Measurements from ENCODE around the gene RCVRN.

The RCVRN gene

DNA sequence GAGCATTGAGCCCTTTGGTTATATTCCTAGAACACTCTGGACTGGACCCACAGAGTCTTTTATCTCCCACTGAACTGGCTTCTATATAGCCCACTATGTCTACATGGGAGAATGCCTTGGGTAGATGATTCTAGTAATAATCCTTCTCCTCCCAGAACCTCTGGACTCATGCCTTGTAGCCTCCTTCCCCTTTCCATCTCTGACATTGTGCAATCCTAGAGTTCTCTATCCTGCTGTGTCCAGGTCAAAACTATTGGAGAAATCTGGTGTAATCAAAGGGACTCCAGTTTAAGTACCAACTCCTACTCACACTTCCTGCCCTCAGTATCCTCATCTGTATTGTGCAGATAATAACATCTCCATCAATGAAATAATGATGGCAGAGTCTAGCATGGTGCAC is 9.1 kb downstream of the RCVRN start:
- Mint-ChIP-seq H3K9me3 (no peaks in the 10 kb centered on the region), H3K4me3 (no peak overlapping the region), H3K36me3 (ENCODE audit: low read depth) (no peaks in the 10 kb centered on the region)

DNA sequence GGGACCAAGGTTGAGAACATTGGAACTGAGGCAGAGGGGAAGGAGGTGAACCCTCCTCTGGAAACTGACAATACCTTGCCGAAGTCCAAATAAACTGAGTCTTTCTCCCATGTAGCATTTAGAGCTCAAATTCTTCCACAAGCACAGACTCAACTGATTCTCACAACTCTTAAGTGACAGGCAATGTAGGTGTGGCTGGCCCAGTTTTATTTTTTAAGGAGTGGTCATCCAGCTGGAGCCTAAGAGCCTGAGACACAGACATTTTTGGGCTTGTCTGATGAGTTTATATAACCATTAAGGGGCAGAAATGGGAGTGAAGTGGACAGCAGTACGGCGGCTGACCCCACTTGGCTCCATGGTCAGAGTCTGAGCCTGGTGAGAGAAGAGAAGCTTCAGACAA is 10.8 kb downstream of the RCVRN start:
- Mint-ChIP-seq H3K36me3 (ENCODE audit: low read depth) (no peaks in the 10 kb centered on the region), H3K9me3 (no peaks in the 10 kb centered on the region), H3K4me1 (ENCODE audit: low read depth) (no peaks in the 10 kb centered on the region), H3K27me3 (peaks cover 3% of the 10 kb centered on the region), H3K4me3 (no peak overlapping the region), H3K27ac (no peak overlapping the region)

More for the DNA sequence above, 9.1 kb downstream of the RCVRN start:
- Mint-ChIP-seq H3K27ac (no peak overlapping the region), H3K4me1 (ENCODE audit: low read depth) (no peaks in the 10 kb centered on the region), H3K27me3 (peaks cover 3% of the 10 kb centered on the region)

- peaks cover 7% of the 10 kb centered on the region for H3K27me3 Mint-ChIP-seq
- no peaks in the 10 kb centered on the region for H3K36me3 Mint-ChIP-seq (ENCODE audit: low read depth)
- no peaks in the 10 kb centered on the region for H3K4me1 Mint-ChIP-seq (ENCODE audit: low read depth)
- no peak overlapping the region for H3K4me3 Mint-ChIP-seq
- no peak overlapping the region for H3K27ac Mint-ChIP-seq
- H3K9me3 Mint-ChIP-seq: no peaks in the 10 kb centered on the region
These were observed 11.6 kb downstream of the RCVRN start for GRCh38 chr17:9893411-9894012.

DNA sequence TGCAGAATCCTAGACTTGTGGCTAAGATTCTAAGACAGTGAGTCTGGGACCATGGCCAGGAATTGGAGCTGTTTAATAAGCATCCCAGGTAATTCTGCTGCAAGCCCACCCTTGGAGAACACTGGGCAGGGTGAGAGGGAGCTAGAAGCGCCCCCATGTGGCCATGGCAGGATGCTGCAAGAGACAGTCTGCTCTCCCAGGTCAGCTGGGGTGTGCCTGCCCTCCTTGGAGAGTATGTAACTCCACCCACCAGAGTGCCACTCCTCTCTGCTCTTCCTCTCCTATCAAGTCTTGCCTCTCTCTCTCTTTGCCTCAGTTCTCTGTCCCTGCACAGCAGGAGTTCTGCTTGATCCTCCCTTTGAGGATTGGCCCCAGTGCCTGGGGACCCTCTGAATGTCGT is 14.9 kb downstream of the RCVRN start:
- Mint-ChIP-seq H3K27me3 (peaks cover 4% of the 10 kb centered on the region), H3K4me1 (ENCODE audit: low read depth) (no peaks in the 10 kb centered on the region), H3K27ac (no peak overlapping the region), H3K9me3 (no peaks in the 10 kb centered on the region), H3K36me3 (ENCODE audit: low read depth) (no peaks in the 10 kb centered on the region), H3K4me3 (no peak overlapping the region)

- Mint-ChIP-seq H3K36me3 (ENCODE audit: low read depth) (no peaks in the 10 kb centered on the region), H3K4me1 (ENCODE audit: low read depth) (no peaks in the 10 kb centered on the region), H3K4me3 (no peak overlapping the region), H3K9me3 (peaks cover 10% of the 10 kb centered on the region), H3K27ac (no peak overlapping the region), H3K27me3 (peaks cover 4% of the 10 kb centered on the region)
These were observed 17.6 kb downstream of the RCVRN start for GRCh38 chr17:9887508-9887907.

GRCh38 chr17:9886141-9886930 is 18.7 kb downstream of the RCVRN start:
- Mint-ChIP-seq H3K9me3 (peaks cover 17% of the 10 kb centered on the region), H3K27ac (no peak overlapping the region), H3K36me3 (ENCODE audit: low read depth) (no peaks in the 10 kb centered on the region), H3K4me1 (ENCODE audit: low read depth) (no peaks in the 10 kb centered on the region), H3K4me3 (no peak overlapping the region), H3K27me3 (peaks cover 4% of the 10 kb centered on the region)

GRCh38 chr17:9883451-9883850 is 21.6 kb downstream of the RCVRN start:
- H3K4me3 Mint-ChIP-seq: no peak overlapping the region
- no peak overlapping the region for H3K27ac Mint-ChIP-seq
- peaks cover 5% of the 10 kb centered on the region for H3K27me3 Mint-ChIP-seq
- no peaks in the 10 kb centered on the region for H3K36me3 Mint-ChIP-seq (ENCODE audit: low read depth)
- H3K9me3 Mint-ChIP-seq: peaks cover 17% of the 10 kb centered on the region
- no peaks in the 10 kb centered on the region for H3K4me1 Mint-ChIP-seq (ENCODE audit: low read depth)

- H3K4me3 Mint-ChIP-seq: no peak overlapping the region
- peaks cover 16% of the 10 kb centered on the region for H3K27me3 Mint-ChIP-seq
- H3K9me3 Mint-ChIP-seq: peaks cover 17% of the 10 kb centered on the region
- no peaks in the 10 kb centered on the region for H3K4me1 Mint-ChIP-seq (ENCODE audit: low read depth)
- H3K36me3 Mint-ChIP-seq (ENCODE audit: low read depth): no peaks in the 10 kb centered on the region
- no peak overlapping the region for H3K27ac Mint-ChIP-seq
These were observed 24.5 kb downstream of the RCVRN start for GRCh38 chr17:9880582-9880999.

DNA sequence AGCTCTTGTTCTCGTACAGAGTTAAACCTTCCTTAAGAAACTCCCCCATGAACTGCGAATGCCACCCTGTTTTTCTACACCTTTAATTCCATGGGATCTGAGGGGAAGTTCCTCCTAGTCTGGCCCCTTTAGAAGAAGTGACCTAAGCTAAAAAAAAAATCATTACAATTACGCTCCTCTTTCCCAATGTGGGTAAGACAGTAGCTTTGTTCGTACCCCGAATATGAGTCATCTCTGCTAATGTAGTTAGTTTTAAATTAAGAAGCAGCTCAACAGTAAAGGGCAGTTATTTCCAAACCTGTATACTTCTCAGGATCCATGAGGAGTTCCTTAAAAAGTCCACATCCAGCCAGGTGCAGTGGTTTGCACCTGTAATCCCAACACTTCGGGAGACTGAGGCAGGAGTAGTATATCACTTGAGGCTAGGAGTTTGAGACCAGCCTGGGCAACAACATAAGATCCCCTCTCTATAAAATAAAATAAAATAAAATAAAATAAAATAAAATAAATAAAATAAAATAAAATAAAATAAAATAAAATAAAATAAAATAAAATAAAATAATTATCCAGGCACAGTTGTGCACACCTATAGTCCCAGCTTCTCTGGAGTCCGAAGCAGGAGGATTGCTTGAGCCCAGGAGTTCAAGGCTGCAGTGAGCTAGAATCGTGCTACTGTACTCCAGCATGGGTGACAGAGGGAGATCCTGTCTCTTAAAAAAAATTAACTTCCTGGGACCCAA is 26.1 kb downstream of the RCVRN start:
- Mint-ChIP-seq H3K36me3 (ENCODE audit: low read depth) (no peaks in the 10 kb centered on the region), H3K4me3 (no peak overlapping the region), H3K27me3 (peaks cover 16% of the 10 kb centered on the region), H3K4me1 (ENCODE audit: low read depth) (no peaks in the 10 kb centered on the region), H3K27ac (no peak overlapping the region), H3K9me3 (peaks cover 13% of the 10 kb centered on the region)

GRCh38 chr17:9878356-9878755 is 26.7 kb downstream of the RCVRN start:
- H3K4me1 Mint-ChIP-seq (ENCODE audit: low read depth): no peaks in the 10 kb centered on the region
- H3K27me3 Mint-ChIP-seq: peaks cover 16% of the 10 kb centered on the region
- H3K36me3 Mint-ChIP-seq (ENCODE audit: low read depth): no peaks in the 10 kb centered on the region
- no peak overlapping the region for H3K27ac Mint-ChIP-seq
- peaks cover 12% of the 10 kb centered on the region for H3K9me3 Mint-ChIP-seq
- H3K4me3 Mint-ChIP-seq: no peak overlapping the region

- no peaks in the 10 kb centered on the region for H3K9me3 Mint-ChIP-seq
- H3K4me1 Mint-ChIP-seq (ENCODE audit: low read depth): no peaks in the 10 kb centered on the region
- H3K36me3 Mint-ChIP-seq (ENCODE audit: low read depth): no peaks in the 10 kb centered on the region
- peaks cover 16% of the 10 kb centered on the region for H3K27me3 Mint-ChIP-seq
- H3K27ac Mint-ChIP-seq: no peak overlapping the region
- no peak overlapping the region for H3K4me3 Mint-ChIP-seq
These were observed 29.6 kb downstream of the RCVRN start for GRCh38 chr17:9875441-9875840.

GRCh38 chr17:9874722-9875121 is 30.3 kb downstream of the RCVRN start:
- Mint-ChIP-seq H3K36me3 (ENCODE audit: low read depth) (no peaks in the 10 kb centered on the region), H3K27me3 (peaks cover 13% of the 10 kb centered on the region), H3K9me3 (no peaks in the 10 kb centered on the region), H3K27ac (no peak overlapping the region), H3K4me3 (no peak overlapping the region), H3K4me1 (ENCODE audit: low read depth) (no peaks in the 10 kb centered on the region)

DNA sequence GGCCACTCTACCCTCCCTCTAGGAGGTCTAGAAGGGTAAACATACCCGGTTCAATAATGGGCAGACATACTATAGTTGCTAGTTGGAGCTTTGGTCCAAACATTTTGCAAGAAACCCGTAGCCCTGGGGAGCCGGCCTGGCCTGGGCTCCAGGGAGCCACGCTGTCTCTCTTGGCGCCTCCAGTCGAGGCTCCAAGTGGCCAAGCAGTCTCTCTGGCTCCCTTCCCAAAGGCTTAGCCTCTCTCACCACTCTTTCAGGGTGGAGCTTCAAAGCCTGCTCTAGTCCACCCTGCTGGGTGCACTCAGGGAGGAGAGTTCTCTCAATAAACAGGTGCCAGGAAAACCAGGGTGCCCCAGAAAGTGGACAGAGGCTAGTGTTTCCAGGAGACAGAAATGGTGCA is 32.2 kb downstream of the RCVRN start:
- H3K27ac Mint-ChIP-seq: no peak overlapping the region
- no peaks in the 10 kb centered on the region for H3K4me1 Mint-ChIP-seq (ENCODE audit: low read depth)
- no peaks in the 10 kb centered on the region for H3K9me3 Mint-ChIP-seq
- H3K27me3 Mint-ChIP-seq: peaks cover 11% of the 10 kb centered on the region
- H3K36me3 Mint-ChIP-seq (ENCODE audit: low read depth): no peaks in the 10 kb centered on the region
- no peak overlapping the region for H3K4me3 Mint-ChIP-seq

GRCh38 chr17:9868552-9868951 is 36.5 kb downstream of the RCVRN start:
- Mint-ChIP-seq H3K9me3 (peaks cover 5% of the 10 kb centered on the region), H3K36me3 (ENCODE audit: low read depth) (no peaks in the 10 kb centered on the region), H3K27me3 (peaks cover 9% of the 10 kb centered on the region), H3K4me3 (no peak overlapping the region), H3K27ac (no peak overlapping the region), H3K4me1 (ENCODE audit: low read depth) (no peaks in the 10 kb centered on the region)

GRCh38 chr17:9865586-9865985 is 39.5 kb downstream of the RCVRN start:
- H3K27me3 Mint-ChIP-seq: peaks cover 9% of the 10 kb centered on the region
- H3K4me1 Mint-ChIP-seq (ENCODE audit: low read depth): no peaks in the 10 kb centered on the region
- H3K36me3 Mint-ChIP-seq (ENCODE audit: low read depth): no peaks in the 10 kb centered on the region
- no peak overlapping the region for H3K4me3 Mint-ChIP-seq
- H3K27ac Mint-ChIP-seq: no peak overlapping the region
- peaks cover 5% of the 10 kb centered on the region for H3K9me3 Mint-ChIP-seq
